Mesothelial cell of epicardium (in vitro differentiated cells): Measurements from ENCODE around the gene PDCD2. TPM values are rescaled to one million over a fixed set of nuclear protein-coding genes. Genes with fewer than 3 reads are reported as not detected.
A peak's percentile ranks its signal among the peaks of the same experiment; 100 is the strongest.

Experiments used
- DNase-seq, 2 experiments: peaks; one replicate each; pipeline ENCODE4 v3.0.0; 2021; ENCODE audit warnings: low spot score in 2 of 2; ENCODE audit not compliant: unreplicated experiment in 2 of 2
- H3K27ac Mint-ChIP-seq: 2 replicates; pipeline ENCODE4 v1.8.0; 2021; ENCODE audit warnings: mixed read lengths
- H3K27me3 Mint-ChIP-seq: 2 replicates; pipeline ENCODE4 v1.8.0; 2021; ENCODE audit warnings: low read depth, mixed read lengths
- H3K36me3 Mint-ChIP-seq: 2 replicates; pipeline ENCODE4 v1.8.0; 2021; ENCODE audit warnings: mixed read lengths
- H3K4me1 Mint-ChIP-seq: 2 replicates; pipeline ENCODE4 v1.8.0; 2021; ENCODE audit warnings: mixed read lengths
- H3K4me3 Mint-ChIP-seq: 2 replicates; pipeline ENCODE4 v1.8.0; 2021; ENCODE audit warnings: mild to moderate bottlenecking, moderate library complexity, mixed read lengths
- H3K9me3 Mint-ChIP-seq: 2 replicates; pipeline ENCODE4 v1.8.0; 2021; ENCODE audit warnings: mixed read lengths
- CTCF ChIP-seq: fragments of 200-600 bp; sonication (generic); IDR thresholded peaks from one replicate; pipeline ENCODE4 v1.5.0; 2021; ENCODE audit warnings: antibody characterized with exemption; ENCODE audit not compliant: unreplicated experiment
- total RNA-seq: library from RNA; stranded (reverse); gene quantifications from 3 replicates; pipeline ENCODE4 v1.2.1, GENCODE V29; 2021

The PDCD2 gene
- total RNA-seq, 1 donor from 2014 or later: 55.8 TPM

GRCh38 chr6:170590725-170591124 lies 6.3 kb upstream of the PDCD2 start:
- Mint-ChIP-seq H3K4me1 (peaks cover 5% of the 10 kb centered on the region), H3K4me3 (no peak overlapping the region), H3K36me3 (peaks cover 3% of the 10 kb centered on the region), H3K27ac (no peak overlapping the region), H3K27me3 (peaks cover 2% of the 10 kb centered on the region), H3K9me3 (peaks cover 46% of the 10 kb centered on the region)
- DNase-seq: no peak
- TF ChIP-seq CTCF: no peak

GRCh38 chr6:170584954-170585498 lies 589 bp upstream of the PDCD2 start:
- TF ChIP-seq CTCF: no peak
- H3K27ac Mint-ChIP-seq: peak overlapping the region; percentile 99
- no peaks in the 10 kb centered on the region for H3K27me3 Mint-ChIP-seq
- H3K4me3 Mint-ChIP-seq: peak overlapping the region; percentile 100
- H3K9me3 Mint-ChIP-seq: peaks cover 8% of the 10 kb centered on the region
- H3K4me1 Mint-ChIP-seq: peaks cover 23% of the 10 kb centered on the region
- DNase-seq: no peak
- peaks cover 14% of the 10 kb centered on the region for H3K36me3 Mint-ChIP-seq

GRCh38 chr6:170583756-170584180 lies 669 bp downstream of the PDCD2 start:
- peak overlapping the region; percentile 100 for H3K4me3 Mint-ChIP-seq
- H3K4me1 Mint-ChIP-seq: peaks cover 23% of the 10 kb centered on the region
- peak overlapping the region; percentile 94 for H3K27ac Mint-ChIP-seq
- no peak for TF ChIP-seq CTCF
- H3K36me3 Mint-ChIP-seq: peaks cover 14% of the 10 kb centered on the region
- no peak for DNase-seq
- H3K27me3 Mint-ChIP-seq: no peaks in the 10 kb centered on the region
- no peaks in the 10 kb centered on the region for H3K9me3 Mint-ChIP-seq

- H3K9me3 Mint-ChIP-seq: no peaks in the 10 kb centered on the region
- H3K4me3 Mint-ChIP-seq: no peak overlapping the region
- H3K27me3 Mint-ChIP-seq: no peaks in the 10 kb centered on the region
- H3K36me3 Mint-ChIP-seq: peaks cover 16% of the 10 kb centered on the region
- no peak for DNase-seq
- TF ChIP-seq CTCF: no peak
- no peak overlapping the region for H3K27ac Mint-ChIP-seq
- H3K4me1 Mint-ChIP-seq: peaks cover 7% of the 10 kb centered on the region
These were observed 5.5 kb downstream of the PDCD2 start for GRCh38 chr6:170578909-170579308.

GRCh38 chr6:170575250-170575649 lies 9.2 kb downstream of the PDCD2 start:
- Mint-ChIP-seq H3K27me3 (no peaks in the 10 kb centered on the region), H3K4me1 (no peaks in the 10 kb centered on the region), H3K9me3 (no peaks in the 10 kb centered on the region), H3K4me3 (no peak overlapping the region), H3K27ac (no peak overlapping the region), H3K36me3 (peaks cover 9% of the 10 kb centered on the region)
- TF ChIP-seq CTCF: no peak
- no peak for DNase-seq
